WTC11 (cell line): ENCODE data around the gene RCN1.

Source experiments
- AFF4 ChIP-seq: sonication (generic); formaldehyde crosslinking; IDR thresholded peaks from 2 replicates; pipeline ENCODE4 v1.8.1; 2023; ENCODE audit warnings: mild to moderate bottlenecking, missing genetic modification reagents, borderline replicate concordance
- CTCF ChIP-seq: fragments of 200-600 bp; IDR thresholded peaks from 2 replicates; pipeline ENCODE4 v1.8.0; 2022; ENCODE audit warnings: antibody characterized with exemption
- MAX ChIP-seq: sonication (generic); formaldehyde crosslinking; IDR thresholded peaks from 2 replicates; pipeline ENCODE4 v1.8.0; 2022; ENCODE audit warnings: mild to moderate bottlenecking, missing genetic modification reagents
- SP1 ChIP-seq: sonication (generic); formaldehyde crosslinking; conservative IDR thresholded peaks from 2 replicates; pipeline ENCODE4 v1.8.1; 2022; ENCODE audit warnings: missing genetic modification reagents
- ZNF121 ChIP-seq: sonication (generic); formaldehyde crosslinking; IDR thresholded peaks from 2 replicates; pipeline ENCODE4 v1.8.0; 2023; ENCODE audit warnings: missing genetic modification reagents

GRCh38 chr11:32059686-32060462 lies 31.0 kb upstream of the RCN1 start:
- no peak for TF ChIP-seq SP1 (CRISPR knock-in tag)
- TF ChIP-seq CTCF: no peak
- no peak for TF ChIP-seq MAX (CRISPR knock-in tag)
- TF ChIP-seq ZNF121 (CRISPR knock-in tag): no peak
- TF ChIP-seq AFF4: no peak
